ENCODE measurements around the gene PSD2.

DNA sequence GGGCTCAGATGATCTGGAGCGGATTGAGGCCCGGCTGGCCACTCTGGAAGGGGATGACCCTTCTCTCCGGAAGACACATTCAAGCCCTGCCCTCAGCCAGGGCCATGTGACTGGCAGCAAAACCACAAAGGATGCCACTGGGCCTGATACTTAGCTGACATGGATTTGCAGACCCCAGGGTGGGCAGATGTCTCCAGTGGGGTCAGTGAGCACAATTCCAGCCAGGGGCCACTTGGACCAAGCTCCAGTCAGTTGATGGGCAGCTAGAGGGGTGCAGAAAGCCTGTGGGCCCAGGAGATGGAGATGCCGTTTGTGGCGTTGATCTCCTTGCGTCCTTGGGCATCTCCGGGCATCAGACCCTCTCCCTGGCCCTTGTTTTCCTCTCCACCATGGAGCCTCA is 46.7 kb downstream of the PSD2 start:
- TF ChIP-seq POLR2A (IDR thresholded peaks at IDR 0.05) (no peak), CTCF (IDR thresholded peaks at IDR 0.05) (no peak), EP300 (IDR thresholded peaks at IDR 0.05) (no peak)

Measured in sigmoid colon (tissue), 4 donors.